ENCODE results near the gene OSBPL8. TPM values are rescaled to one million over a fixed set of nuclear protein-coding genes. Genes with fewer than 3 reads are reported as not detected.

The OSBPL8 gene
- total RNA-seq, 4 donors from 2014 or later, result 50.0 to 55.0 (median 54.7) TPM

DNA sequence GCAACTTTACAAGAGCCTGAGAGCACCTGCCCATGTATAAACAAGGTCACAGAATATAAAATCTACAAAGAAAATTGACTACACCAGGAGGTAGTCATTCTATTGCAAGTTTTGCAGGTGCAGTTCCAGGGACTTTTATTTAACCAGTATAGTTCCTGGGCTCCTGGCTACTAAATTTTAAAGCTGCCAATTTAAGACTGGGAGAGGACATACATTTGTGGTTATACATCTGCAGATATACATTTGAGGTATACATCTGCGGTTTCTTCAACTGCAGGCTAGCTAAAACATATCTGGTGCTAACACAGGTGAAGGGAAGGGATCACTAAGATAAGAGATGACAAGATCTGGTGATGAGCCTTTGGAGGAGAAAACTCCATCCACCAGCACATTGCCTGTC lies 241.6 kb downstream of the OSBPL8 start:
- Histone ChIP-seq H3K4me1 (no peaks in the 10 kb centered on the region), H3K27ac (replicated peaks in 1 of 4) (no peak overlapping the region), H3K4me3 (no peak overlapping the region), H3K36me3 (no peaks in the 10 kb centered on the region), H3K27me3 (no peaks in the 10 kb centered on the region), H3K9me3 (no peaks in the 10 kb centered on the region)
- 100% methylated on average over 1 of the region's 1 CpG for WGBS
- no peak for TF ChIP-seq POLR2A (IDR thresholded peaks at IDR 0.05; ENCODE audit: low read depth)
- TF ChIP-seq POLR2AphosphoS5 (IDR thresholded peaks at IDR 0.05), result no peak
- no peak for TF ChIP-seq EP300 (IDR thresholded peaks at IDR 0.05)
- no peak for TF ChIP-seq CTCF (IDR thresholded peaks at IDR 0.05)
- intact Hi-C loops (cut with DNase I), result no loop called here
- no peak for DNase-seq (ENCODE audit: extremely low spot score)

DNA sequence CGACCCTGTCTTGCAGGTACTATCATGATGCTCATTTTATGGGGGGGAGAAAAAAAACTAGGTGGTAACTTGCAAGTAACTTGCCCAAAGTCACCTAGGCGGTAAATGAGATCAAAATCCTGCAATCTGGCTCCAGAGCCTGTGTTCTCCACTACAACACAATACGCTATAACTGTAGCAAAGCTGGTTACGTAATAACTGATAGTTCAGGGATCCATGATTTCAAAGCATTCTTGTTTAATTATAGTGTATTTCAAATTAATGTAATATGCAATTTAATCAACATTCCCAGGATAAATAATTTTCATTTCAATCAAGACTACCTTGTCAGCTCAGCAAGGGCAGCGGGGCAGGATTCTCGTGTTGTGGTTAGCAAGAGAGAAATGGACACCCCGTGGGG lies 243.1 kb downstream of the OSBPL8 start:
- Histone ChIP-seq H3K36me3 (no peaks in the 10 kb centered on the region), H3K27ac (replicated peaks in 1 of 4) (no peak overlapping the region), H3K27me3 (no peaks in the 10 kb centered on the region), H3K9me3 (no peaks in the 10 kb centered on the region), H3K4me1 (peaks cover 0 to 4% (median 0%) of the 10 kb centered on the region in 4 donors), H3K4me3 (no peak overlapping the region)
- 89% methylated on average over 7 of the region's 7 CpGs for whole genome bisulfite sequencing
- no peak for DNase-seq (ENCODE audit: extremely low spot score)
- intact Hi-C loops (cut with DNase I), result no loop called here
- TF ChIP-seq POLR2AphosphoS5 (IDR thresholded peaks at IDR 0.05) (no peak), CTCF (IDR thresholded peaks at IDR 0.05) (no peak), EP300 (IDR thresholded peaks at IDR 0.05) (no peak), POLR2A (IDR thresholded peaks at IDR 0.05; ENCODE audit: low read depth) (no peak)

- H3K36me3 ChIP-seq, result no peaks in the 10 kb centered on the region
- H3K27ac ChIP-seq (replicated peaks in 1 of 4), result no peak overlapping the region
- TF ChIP-seq POLR2AphosphoS5 (IDR thresholded peaks at IDR 0.05), result no peak
- TF ChIP-seq POLR2A (IDR thresholded peaks at IDR 0.05; ENCODE audit: low read depth), result no peak
- TF ChIP-seq CTCF (IDR thresholded peaks at IDR 0.05), result no peak
- no peak for TF ChIP-seq EP300 (IDR thresholded peaks at IDR 0.05)
- no peak for DNase-seq (ENCODE audit: extremely low spot score)
- H3K4me1 ChIP-seq, result peaks cover 0 to 4% (median 0%) of the 10 kb centered on the region in 4 donors
- H3K27me3 ChIP-seq, result no peaks in the 10 kb centered on the region
- H3K9me3 ChIP-seq, result no peaks in the 10 kb centered on the region
- WGBS, result 72% methylated on average over 9 of the region's 9 CpGs
- H3K4me3 ChIP-seq, result no peak overlapping the region
- intact Hi-C loops (cut with DNase I), result no loop called here
Measured at GRCh38 chr12:76313299-76313698, 246.3 kb downstream of the OSBPL8 start.

DNA sequence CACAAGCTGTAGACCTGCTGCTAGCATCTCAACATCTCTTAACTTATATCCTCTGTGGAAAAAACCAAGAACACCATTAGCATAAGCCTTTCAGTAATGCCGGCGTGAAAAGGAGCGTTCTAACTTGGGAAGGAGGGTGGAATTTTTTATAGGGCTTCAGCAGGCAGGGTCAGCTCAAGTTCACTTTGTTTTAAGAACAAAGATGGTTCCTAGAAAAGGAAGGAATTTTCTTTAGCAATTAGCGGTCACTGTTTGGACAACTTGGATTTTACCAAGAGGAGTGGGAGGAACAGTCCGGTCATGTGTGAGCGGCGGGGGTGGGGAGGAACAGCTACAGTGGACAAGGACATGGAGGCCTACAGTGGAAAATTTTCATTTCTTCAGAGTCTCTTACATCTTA lies 247.3 kb downstream of the OSBPL8 start:
- Histone ChIP-seq H3K27me3 (no peaks in the 10 kb centered on the region), H3K4me3 (no peak overlapping the region), H3K27ac (replicated peaks in 1 of 4) (no peak overlapping the region), H3K9me3 (no peaks in the 10 kb centered on the region), H3K4me1 (peaks cover 0 to 4% (median 0%) of the 10 kb centered on the region in 4 donors), H3K36me3 (no peaks in the 10 kb centered on the region)
- intact Hi-C loops (cut with DNase I), result no loop called here
- DNase-seq (ENCODE audit: extremely low spot score), result no peak
- TF ChIP-seq EP300 (IDR thresholded peaks at IDR 0.05) (no peak), POLR2AphosphoS5 (IDR thresholded peaks at IDR 0.05) (no peak), CTCF (IDR thresholded peaks at IDR 0.05) (no peak), POLR2A (IDR thresholded peaks at IDR 0.05; ENCODE audit: low read depth) (no peak)
- WGBS, result 73% methylated on average over 7 of the region's 7 CpGs

- H3K27ac ChIP-seq (replicated peaks in 1 of 4), result no peak overlapping the region
- H3K4me3 ChIP-seq, result no peak overlapping the region
- no peak for TF ChIP-seq EP300 (IDR thresholded peaks at IDR 0.05)
- no peak for TF ChIP-seq POLR2AphosphoS5 (IDR thresholded peaks at IDR 0.05)
- TF ChIP-seq POLR2A (IDR thresholded peaks at IDR 0.05; ENCODE audit: low read depth), result no peak
- TF ChIP-seq CTCF (IDR thresholded peaks at IDR 0.05), result no peak
- H3K36me3 ChIP-seq, result no peaks in the 10 kb centered on the region
- no peaks in the 10 kb centered on the region for H3K27me3 ChIP-seq
- WGBS, result 88% methylated on average over 3 of the region's 3 CpGs
- H3K4me1 ChIP-seq, result peaks cover 0 to 4% (median 0%) of the 10 kb centered on the region in 4 donors
- DNase-seq (ENCODE audit: extremely low spot score), result no peak
- H3K9me3 ChIP-seq, result no peaks in the 10 kb centered on the region
- intact Hi-C loops (cut with DNase I), result no loop called here
Measured at GRCh38 chr12:76311796-76312195, 247.8 kb downstream of the OSBPL8 start.

Data from esophagus muscularis mucosa (tissue), 4 donors.